OCI-LY1 (cell line): ENCODE measurements around the gene ABLIM1.

Experiments
- H2AFZ ChIP-seq: fragments of 200-600 bp; sonication (generic), shearing (Covaris generic); 2 replicates; pipeline ENCODE4 v1.6.0; 2014; ENCODE audit warnings: antibody characterized with exemption, mild to moderate bottlenecking, low read length
- H3F3A ChIP-seq: fragments of 200-600 bp; sonication (generic), shearing (Covaris generic); 2 replicates; pipeline ENCODE4 v1.6.0; 2014; ENCODE audit warnings: mild to moderate bottlenecking, antibody characterized with exemption, low read length, moderate library complexity; ENCODE audit not compliant: insufficient read depth
- H3K27ac ChIP-seq: fragments of 200-600 bp; sonication (generic); 2 replicates; pipeline ENCODE4 v1.5.1; 2014; ENCODE audit warnings: low read length, mixed run types, mild to moderate bottlenecking, low read depth; ENCODE audit not compliant: poor library complexity, severe bottlenecking
- H3K27me3 ChIP-seq: fragments of 200-600 bp; sonication (generic); 2 replicates; pipeline ENCODE4 v1.6.0; 2014; ENCODE audit warnings: antibody characterized with exemption, mild to moderate bottlenecking, low read length, moderate library complexity; ENCODE audit not compliant: insufficient read depth
- H3K36me3 ChIP-seq: fragments of 200-600 bp; sonication (generic); 2 replicates; pipeline ENCODE4 v1.6.1; 2014; ENCODE audit warnings: mild to moderate bottlenecking, antibody characterized with exemption, low read length, moderate library complexity, mixed read lengths; ENCODE audit not compliant: insufficient read depth
- H3K4me1 ChIP-seq: fragments of 200-600 bp; sonication (generic); 2 replicates; pipeline ENCODE4 v1.5.1; 2014; ENCODE audit warnings: mild to moderate bottlenecking, low read length, moderate library complexity; ENCODE audit not compliant: insufficient read depth, severe bottlenecking
- H3K4me2 ChIP-seq: fragments of 200-600 bp; sonication (generic), shearing (Covaris generic); 2 replicates; pipeline ENCODE4 v1.6.1; 2014; ENCODE audit warnings: low read length
- H3K4me3 ChIP-seq: fragments of 200-600 bp; sonication (generic); 2 replicates; pipeline ENCODE4 v1.5.1; 2014; ENCODE audit warnings: low read length, low read depth, mild to moderate bottlenecking, mixed read lengths; ENCODE audit not compliant: poor library complexity, severe bottlenecking
- H3K79me2 ChIP-seq: fragments of 200-600 bp; shearing (Covaris generic); 2 replicates; pipeline ENCODE4 v1.6.1; 2016; ENCODE audit warnings: mixed run types, low read length, mixed read lengths; ENCODE audit not compliant: insufficient read depth
- H3K9ac ChIP-seq: fragments of 200-600 bp; sonication (generic), shearing (Covaris generic); 2 replicates; pipeline ENCODE4 v1.6.1; 2014; ENCODE audit warnings: mild to moderate bottlenecking, low read length, mixed read lengths
- H3K9me2 ChIP-seq: fragments of 200-600 bp; sonication (generic), shearing (Covaris generic); 2 replicates; pipeline ENCODE4 v1.6.1; 2014; ENCODE audit warnings: low read depth, mild to moderate bottlenecking, low read length, mixed read lengths
- H3K9me3 ChIP-seq: fragments of 200-600 bp; shearing (Covaris generic); 2 replicates; pipeline ENCODE4 v1.6.1; 2014; ENCODE audit warnings: low read length, mixed read lengths
- H4K20me1 ChIP-seq: fragments of 200-600 bp; sonication (generic), shearing (Covaris generic); 2 replicates; pipeline ENCODE4 v1.6.0; 2016; ENCODE audit warnings: mild to moderate bottlenecking, low read length; ENCODE audit not compliant: insufficient read depth
- CTCF ChIP-seq: fragments of 200-600 bp; sonication (generic), shearing (Covaris generic); IDR thresholded peaks from 2 replicates; pipeline ENCODE4 v1.5.1; 2017; ENCODE audit warnings: mild to moderate bottlenecking, antibody characterized with exemption, low read length, moderate library complexity, mixed read lengths
- EZH2 ChIP-seq: fragments of 200-600 bp; sonication (generic), shearing (Covaris generic); IDR thresholded peaks from 2 replicates; pipeline ENCODE4 v1.8.0; 2017; ENCODE audit warnings: borderline replicate concordance, mixed run types, mild to moderate bottlenecking, antibody characterized with exemption, low read length, moderate library complexity, mixed read lengths

Gene ABLIM1

GRCh38 chr10:114520453-114520852 lies 137.6 kb downstream of the ABLIM1 start:
- Histone ChIP-seq H3K79me2 (peaks cover 39% of the 10 kb centered on the region), H3K9me3 (no peaks in the 10 kb centered on the region), H3K4me3 (no peak overlapping the region), H4K20me1 (no peaks in the 10 kb centered on the region), H3K27me3 (no peaks in the 10 kb centered on the region), H3K9ac (no peak overlapping the region), H2AFZ (no peak overlapping the region), H3F3A (no peaks in the 10 kb centered on the region), H3K4me1 (peaks cover 76% of the 10 kb centered on the region), H3K9me2 (no peaks in the 10 kb centered on the region), H3K36me3 (peaks cover 3% of the 10 kb centered on the region), H3K27ac (no peak overlapping the region), H3K4me2 (no peak overlapping the region)
- TF ChIP-seq CTCF (no peak), EZH2 (no peak)

GRCh38 chr10:114519756-114520293 lies 138.2 kb downstream of the ABLIM1 start:
- no peaks in the 10 kb centered on the region for H3K9me3 ChIP-seq
- peaks cover 34% of the 10 kb centered on the region for H3K79me2 ChIP-seq
- H3K4me3 ChIP-seq = no peak overlapping the region
- H4K20me1 ChIP-seq = no peaks in the 10 kb centered on the region
- no peak for TF ChIP-seq EZH2
- TF ChIP-seq CTCF = no peak
- no peak overlapping the region for H3K4me2 ChIP-seq
- H3K27me3 ChIP-seq = no peaks in the 10 kb centered on the region
- H3K36me3 ChIP-seq = peaks cover 3% of the 10 kb centered on the region
- no peak overlapping the region for H3K27ac ChIP-seq
- H3F3A ChIP-seq = no peaks in the 10 kb centered on the region
- H3K4me1 ChIP-seq = peaks cover 76% of the 10 kb centered on the region
- H3K9me2 ChIP-seq = no peaks in the 10 kb centered on the region
- H2AFZ ChIP-seq = no peak overlapping the region
- no peak overlapping the region for H3K9ac ChIP-seq

GRCh38 chr10:114519306-114519669 lies 138.8 kb downstream of the ABLIM1 start:
- H3K4me2 ChIP-seq = no peak overlapping the region
- no peaks in the 10 kb centered on the region for H3K27me3 ChIP-seq
- H3K4me3 ChIP-seq = no peak overlapping the region
- no peak overlapping the region for H2AFZ ChIP-seq
- no peaks in the 10 kb centered on the region for H3K9me3 ChIP-seq
- no peaks in the 10 kb centered on the region for H3F3A ChIP-seq
- H4K20me1 ChIP-seq = no peaks in the 10 kb centered on the region
- H3K9ac ChIP-seq = no peak overlapping the region
- peaks cover 31% of the 10 kb centered on the region for H3K79me2 ChIP-seq
- no peaks in the 10 kb centered on the region for H3K9me2 ChIP-seq
- no peak overlapping the region for H3K27ac ChIP-seq
- TF ChIP-seq EZH2 (no peak), CTCF (no peak)
- peaks cover 3% of the 10 kb centered on the region; the same call in 1 of the 2 replicates for H3K36me3 ChIP-seq
- H3K4me1 ChIP-seq = peaks cover 74% of the 10 kb centered on the region
